GM19239 (cell line): ENCODE measurements around the gene ZNF316.
"Not testable (repeated sequence)": the region's sequence is repeated elsewhere in the genome, so short reads cannot be mapped to it uniquely, and the experiment has no call there.

Experiments used
- DNase-seq: peaks from one replicate; pipeline ENCODE4 v3.0.0; 2011; ENCODE audit warnings: low spot score; ENCODE audit not compliant: insufficient read length
- FAIRE-seq: peaks from 2 replicates; lab custom pipeline; 2011; peaks lifted over from hg19 to GRCh38; lab: Jason Lieb, UNC

ZNF316 gene

DNA sequence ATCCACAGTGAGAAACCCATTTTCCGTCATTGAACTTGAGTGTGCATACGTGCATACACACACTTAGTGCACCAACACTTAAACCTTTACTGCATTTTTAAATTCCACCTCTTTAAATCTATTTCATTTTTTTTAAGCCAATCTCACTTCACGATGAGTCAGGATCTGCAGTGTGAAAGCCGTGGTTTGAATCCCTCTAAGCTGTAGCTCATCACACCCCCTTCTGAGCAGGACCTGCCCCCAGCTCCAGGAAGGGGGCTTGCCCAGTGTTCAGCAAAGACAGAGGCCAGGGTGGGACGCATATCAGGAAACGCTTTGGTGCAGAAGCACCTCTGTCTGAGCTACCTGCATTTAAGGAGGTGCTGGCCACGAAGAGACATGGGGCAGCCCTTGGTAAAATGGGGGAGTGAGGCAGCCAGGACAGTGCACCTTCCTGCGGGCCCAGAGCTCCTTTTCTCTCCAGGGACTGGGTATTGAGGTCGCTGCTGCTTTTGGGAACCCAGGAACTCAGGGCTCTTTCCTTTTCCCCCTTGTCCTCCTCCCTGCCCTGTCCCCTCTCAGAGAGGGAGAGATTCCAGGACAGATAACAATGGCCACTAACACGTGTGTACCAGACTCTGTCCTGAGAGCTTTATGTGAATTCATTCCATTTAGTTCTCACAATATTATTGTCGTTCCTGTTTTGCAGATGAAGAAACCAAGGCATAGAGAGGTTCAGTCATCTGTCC, 21.7 kb downstream of the ZNF316 start:
- DNase-seq (no peak), FAIRE-seq (no peak)

DNA sequence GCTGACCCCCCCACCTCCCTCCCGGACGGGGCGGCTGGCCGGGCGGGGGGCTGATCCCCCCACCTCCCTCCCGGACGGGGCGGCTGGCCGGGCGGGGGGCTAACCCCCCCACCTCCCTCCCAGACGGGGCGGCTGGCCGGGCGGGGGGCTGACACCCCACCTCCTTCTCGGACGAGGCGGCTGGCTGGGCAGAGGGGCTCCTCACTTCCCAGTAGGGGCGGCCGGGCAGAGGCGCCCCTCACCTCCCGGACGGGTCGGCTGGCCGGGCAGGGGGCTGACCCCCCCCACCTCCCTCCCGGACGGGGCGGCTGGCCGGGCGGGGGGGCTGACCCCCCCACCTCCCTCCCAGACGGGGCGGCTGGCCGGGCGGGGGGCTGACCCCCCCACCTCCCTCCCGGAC, 33.7 kb downstream of the ZNF316 start:
- FAIRE-seq, DNase-seq: not testable (repeated sequence)

DNA sequence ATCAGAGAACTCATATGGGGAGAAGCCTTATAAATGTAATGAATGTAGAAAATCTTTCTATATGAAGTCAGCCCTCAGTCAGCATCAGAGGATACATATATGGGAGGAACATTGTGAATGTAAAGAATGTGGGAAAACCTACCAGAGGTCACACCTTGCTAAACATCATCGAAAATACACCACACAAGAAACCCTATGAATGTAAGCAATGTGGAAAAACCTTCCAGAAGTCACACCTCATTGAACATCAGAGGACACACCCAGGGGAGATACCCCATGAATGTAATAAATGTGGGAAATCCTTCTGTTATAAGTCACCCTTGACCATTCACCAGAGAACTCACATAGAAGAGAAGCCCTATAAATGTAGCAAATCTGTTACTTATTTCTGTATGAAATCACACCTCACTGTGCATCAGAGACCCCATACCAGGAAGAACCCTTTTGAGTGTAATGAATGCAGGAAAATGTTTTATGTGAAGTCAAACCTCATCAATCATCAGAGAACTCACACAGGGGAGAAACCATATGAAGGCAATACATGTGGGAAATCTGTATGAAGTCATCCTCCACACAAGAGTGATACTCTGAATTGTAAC, 38.8 kb downstream of the ZNF316 start:
- no peak for FAIRE-seq
- no peak for DNase-seq

DNA sequence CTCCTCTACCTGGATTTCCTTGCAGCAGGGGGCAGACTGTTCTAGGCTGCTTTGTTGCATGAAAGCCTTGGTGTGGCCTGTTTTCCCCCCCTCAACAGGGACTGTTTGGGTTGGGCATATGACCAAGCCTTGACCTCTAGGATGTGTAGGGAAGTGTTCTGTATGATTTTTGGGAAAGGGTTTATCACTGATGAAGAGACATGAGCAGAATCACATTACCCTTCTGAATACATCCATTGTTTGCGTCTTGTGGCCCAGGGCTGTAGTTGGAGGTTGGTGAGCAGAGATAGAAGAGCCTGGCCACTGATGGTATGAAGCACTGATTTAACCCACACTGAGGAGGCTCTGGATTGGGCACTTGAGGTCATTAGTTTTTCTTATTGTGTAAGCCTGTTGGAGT, 43.0 kb downstream of the ZNF316 start:
- FAIRE-seq = no peak
- DNase-seq = no peak

DNA sequence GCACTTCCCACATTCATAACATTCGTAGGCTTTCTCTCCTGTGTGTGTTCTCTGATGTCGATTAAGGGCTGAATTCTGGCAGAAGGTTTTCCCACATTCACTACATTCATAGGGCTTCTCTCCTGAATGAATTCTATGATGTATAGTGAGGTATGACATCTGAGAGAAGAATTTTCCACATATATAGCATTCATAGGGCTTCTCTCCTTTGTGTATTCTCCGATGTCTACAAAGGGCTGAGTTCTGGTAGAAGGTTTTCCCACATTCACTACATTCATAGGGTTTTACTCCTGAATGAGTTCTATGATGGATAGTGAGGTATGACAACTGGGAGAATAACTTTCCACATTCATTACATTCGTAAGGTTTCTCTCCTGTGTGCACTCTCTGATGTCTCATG, 54.0 kb downstream of the ZNF316 start:
- no peak for FAIRE-seq
- no peak for DNase-seq

DNA sequence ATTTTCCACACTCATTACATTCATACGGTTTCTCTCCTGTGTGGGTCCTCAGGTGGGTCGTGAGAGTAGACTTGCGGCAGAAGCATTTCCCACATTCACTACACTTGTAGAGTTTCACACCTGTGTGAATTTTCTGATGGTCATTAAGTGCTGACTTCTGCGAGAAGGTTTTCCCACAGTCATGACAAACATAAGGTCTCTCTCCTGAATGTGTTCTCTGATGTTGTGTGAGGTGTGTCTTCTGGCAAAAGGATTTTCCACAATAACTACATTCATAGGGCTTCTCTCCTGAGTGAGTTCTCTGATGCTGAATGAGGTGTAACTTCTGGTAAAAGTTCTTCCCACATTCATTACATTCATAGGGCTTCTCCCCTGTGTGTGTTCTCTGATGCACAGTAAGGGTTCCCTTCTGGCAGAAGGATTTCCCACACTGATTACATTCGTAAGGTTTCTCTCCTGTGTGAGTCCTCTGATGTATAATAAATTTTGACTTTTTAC, 54.5 kb downstream of the ZNF316 start:
- FAIRE-seq (no peak), DNase-seq (no peak)

DNA sequence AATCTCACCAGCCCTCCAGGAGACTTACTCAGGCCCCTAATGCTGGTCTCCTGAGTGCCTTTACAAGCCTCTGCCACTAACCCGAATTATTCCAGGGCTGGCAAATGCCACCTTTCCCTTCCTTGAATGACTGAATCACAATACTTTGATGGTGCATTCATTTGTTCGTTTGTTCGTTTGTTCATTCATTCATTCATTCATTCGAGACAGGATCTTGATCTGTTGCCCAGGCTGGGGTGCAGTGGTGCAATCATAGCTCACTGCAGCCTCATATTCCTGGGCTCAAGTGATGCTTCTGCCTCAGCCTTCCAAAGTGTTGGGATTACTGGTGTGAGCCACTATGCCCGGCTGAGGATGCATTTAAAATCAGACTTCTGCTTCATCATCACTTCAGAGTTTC, 63.7 kb downstream of the ZNF316 start:
- DNase-seq = no peak
- FAIRE-seq = no peak

DNA sequence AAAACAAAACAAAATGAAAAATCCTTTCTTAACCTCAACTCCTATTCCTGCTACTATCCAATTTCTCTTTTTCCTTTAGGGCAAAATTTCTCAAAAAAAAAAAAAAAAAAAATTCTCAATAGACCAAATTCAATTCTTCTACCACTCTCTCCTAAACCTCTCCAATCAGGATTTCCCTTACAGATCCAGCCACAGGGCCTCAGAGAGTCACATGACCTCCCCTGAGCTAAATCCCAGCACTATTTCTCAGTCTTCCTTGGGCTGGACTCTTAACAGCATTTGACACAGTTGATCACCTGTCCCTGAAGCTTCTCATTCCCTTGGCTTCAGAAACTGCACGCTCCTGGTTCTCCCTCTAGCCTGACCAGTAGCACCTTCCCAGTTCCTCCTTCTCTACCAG, 64.7 kb downstream of the ZNF316 start:
- FAIRE-seq = no peak
- DNase-seq = no peak
